GM12873 (cell line): ENCODE results near the gene STH.

ENCODE experiments used
- TF ChIP-seq, protein P1 (sequence below): IDR thresholded peaks from 2 replicates; pipeline ENCODE4 v1.5.1; 2012; ENCODE audit warnings: low read depth, mild to moderate bottlenecking, moderate library complexity, low read length, control low read depth; ENCODE audit not compliant: insufficient read depth; ENCODE audit errors: missing control alignments

Gene STH

GRCh38 chr17:46045639-46046038 lies 46.6 kb downstream of the STH start:
- TF ChIP-seq, protein P1, sequence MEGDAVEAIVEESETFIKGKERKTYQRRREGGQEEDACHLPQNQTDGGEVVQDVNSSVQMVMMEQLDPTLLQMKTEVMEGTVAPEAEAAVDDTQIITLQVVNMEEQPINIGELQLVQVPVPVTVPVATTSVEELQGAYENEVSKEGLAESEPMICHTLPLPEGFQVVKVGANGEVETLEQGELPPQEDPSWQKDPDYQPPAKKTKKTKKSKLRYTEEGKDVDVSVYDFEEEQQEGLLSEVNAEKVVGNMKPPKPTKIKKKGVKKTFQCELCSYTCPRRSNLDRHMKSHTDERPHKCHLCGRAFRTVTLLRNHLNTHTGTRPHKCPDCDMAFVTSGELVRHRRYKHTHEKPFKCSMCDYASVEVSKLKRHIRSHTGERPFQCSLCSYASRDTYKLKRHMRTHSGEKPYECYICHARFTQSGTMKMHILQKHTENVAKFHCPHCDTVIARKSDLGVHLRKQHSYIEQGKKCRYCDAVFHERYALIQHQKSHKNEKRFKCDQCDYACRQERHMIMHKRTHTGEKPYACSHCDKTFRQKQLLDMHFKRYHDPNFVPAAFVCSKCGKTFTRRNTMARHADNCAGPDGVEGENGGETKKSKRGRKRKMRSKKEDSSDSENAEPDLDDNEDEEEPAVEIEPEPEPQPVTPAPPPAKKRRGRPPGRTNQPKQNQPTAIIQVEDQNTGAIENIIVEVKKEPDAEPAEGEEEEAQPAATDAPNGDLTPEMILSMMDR: no peak

- TF ChIP-seq, protein P1: no peak
Observed at GRCh38 chr17:46046957-46047356, 47.9 kb downstream of the STH start.

DNA sequence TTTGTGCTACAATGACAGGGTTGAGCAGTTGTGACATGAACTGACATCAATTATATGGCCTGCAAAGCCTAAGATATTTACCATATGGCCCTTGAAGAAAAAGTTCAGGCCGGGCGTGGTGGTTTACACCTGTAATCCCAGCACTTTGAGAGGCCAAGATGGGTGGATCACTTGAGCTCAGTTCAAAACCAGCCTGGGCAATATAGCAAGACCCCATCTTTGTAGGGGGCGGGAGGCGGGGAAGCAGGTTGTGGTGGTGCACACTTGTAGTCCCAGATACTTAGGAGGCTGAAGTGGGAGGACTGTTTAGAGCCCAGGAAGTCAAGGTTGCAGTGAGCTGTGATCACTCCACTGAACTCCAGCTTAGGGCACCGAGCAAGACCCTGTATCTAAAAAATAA lies 48.3 kb downstream of the STH start:
- TF ChIP-seq, protein P1: no peak

- TF ChIP-seq, protein P1: no peak
Observed at GRCh38 chr17:46047856-46048255, 48.8 kb downstream of the STH start.
